Fibroblast of the aortic adventitia (primary cell): ENCODE data around the gene TMCO6. TPM values are rescaled to one million over a fixed set of nuclear protein-coding genes. Genes with fewer than 3 reads are reported as not detected.

Experiments used
- DNase-seq: peaks from one replicate; pipeline ENCODE4 v3.0.0-alpha.2; 2010; ENCODE audit warnings: low read depth
- H3K4me3 ChIP-seq: 2 replicates; pipeline ENCODE4 v1.5.1; 2011; ENCODE audit warnings: low read depth, mild to moderate bottlenecking, control low read depth, low read length, moderate library complexity
- CTCF ChIP-seq: IDR thresholded peaks from 2 replicates; pipeline ENCODE4 v1.5.1; 2011; ENCODE audit warnings: mild to moderate bottlenecking, low read length, control low read depth, inconsistent platforms; ENCODE audit not compliant: insufficient read depth
- total RNA-seq: library from RNA; depleted of rRNA; stranded (reverse); fragments of >200 nt; gene quantifications from 2 replicates; pipeline ENCODE4 v1.2.3, GENCODE V29; 2012; ENCODE audit warnings: low replicate concordance

TMCO6 gene
- total RNA-seq, 1 donor = 21.1 TPM

GRCh38 chr5:140631036-140631417 is 8.2 kb upstream of the TMCO6 start:
- TF ChIP-seq CTCF = no peak
- no peak overlapping the region for H3K4me3 ChIP-seq
- no peak for DNase-seq

DNA sequence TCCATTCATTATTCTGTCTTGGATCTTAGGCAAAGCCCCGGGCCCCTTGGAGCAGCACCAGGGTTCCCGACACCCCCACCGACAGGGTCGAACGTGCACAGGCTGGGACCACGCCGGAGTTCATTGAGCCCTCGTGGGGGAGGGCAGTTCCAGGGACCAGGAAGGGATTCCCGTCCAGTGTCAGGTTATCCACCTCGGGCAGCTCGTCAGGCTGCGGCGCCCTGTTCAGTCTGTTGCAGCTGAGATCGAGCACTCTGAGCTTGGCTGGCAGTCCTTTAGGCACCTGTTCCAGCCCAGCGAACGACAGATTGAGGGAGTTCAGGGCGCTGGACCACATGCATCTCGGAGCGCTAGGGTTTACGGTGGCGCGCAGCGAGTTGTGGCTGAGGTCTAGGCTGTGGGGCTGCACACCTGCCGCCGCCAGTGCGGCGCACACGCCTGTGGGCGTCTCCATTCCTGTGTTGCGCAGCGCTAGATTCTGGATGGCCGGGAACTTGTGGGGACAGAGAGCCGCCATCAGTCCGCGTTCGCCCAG is 7.4 kb upstream of the TMCO6 start:
- TF ChIP-seq CTCF = no peak
- DNase-seq = no peak
- H3K4me3 ChIP-seq = peak overlapping the region; percentile 56

DNA sequence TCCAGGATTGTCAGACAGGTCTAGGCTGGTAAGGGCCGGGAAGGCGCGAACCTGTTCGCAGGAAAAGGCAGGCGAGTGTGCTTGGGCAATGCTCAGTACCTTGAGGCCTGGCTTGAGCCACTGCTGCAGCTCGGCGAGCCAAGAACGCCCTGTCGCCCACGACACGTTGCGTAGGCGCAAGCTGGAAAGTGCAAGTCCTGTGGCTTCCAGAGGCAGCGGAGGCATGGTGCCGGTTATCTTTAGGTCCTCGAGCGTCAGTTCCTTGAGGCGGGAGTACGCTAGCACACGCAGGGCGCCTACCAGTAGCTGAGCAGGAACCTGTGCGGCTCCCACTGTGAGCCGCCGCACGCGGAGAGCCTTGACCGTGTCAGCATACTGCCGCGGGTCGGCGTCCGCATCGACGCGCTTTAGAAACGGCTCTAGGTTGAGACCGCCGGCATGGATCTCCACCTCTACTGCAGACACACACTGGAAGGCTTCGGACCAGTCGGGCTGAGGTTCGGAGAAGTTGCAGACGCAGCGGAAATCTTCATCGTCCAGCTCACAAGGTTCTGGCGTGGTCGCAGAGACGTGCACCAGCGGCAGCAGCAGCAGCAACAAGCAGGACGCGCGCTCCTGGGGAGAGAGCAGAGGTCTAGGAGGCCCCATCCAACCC is 6.8 kb upstream of the TMCO6 start:
- DNase-seq = peak; percentile 71
- TF ChIP-seq CTCF = no peak
- H3K4me3 ChIP-seq = peak overlapping the region; percentile 56

- TF ChIP-seq CTCF = no peak
- H3K4me3 ChIP-seq = peak within 1 kb of the TSS; percentile 56
- peak; percentile 38 for DNase-seq
Observed at GRCh38 chr5:140633021-140633471, 6.2 kb upstream of the TMCO6 start, which contains the start of gene CD14. TSS of gene CD14 (minus strand) at chr5:140633175. CDS start at chr5:140633071, 104 bp downstream.

DNA sequence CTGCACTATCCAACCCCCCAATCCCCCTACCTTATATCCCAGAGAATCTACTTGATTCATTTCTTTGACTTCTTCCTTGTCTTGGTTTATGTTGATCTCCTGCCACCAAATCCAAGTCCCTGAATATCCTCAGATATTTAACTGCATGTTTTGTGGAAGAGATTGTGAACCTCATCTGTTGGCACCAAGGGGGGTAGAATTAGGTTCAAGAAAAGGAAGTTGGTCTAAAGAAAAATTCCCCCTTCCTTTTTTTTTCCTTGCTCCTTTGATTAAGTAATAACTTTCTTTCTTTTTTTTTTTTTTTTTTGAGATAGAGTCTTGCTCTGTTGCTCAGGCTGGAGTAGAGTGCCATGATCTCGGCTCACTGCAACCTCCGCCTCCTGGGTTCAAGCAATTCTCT is 5.8 kb upstream of the TMCO6 start:
- DNase-seq = no peak
- H3K4me3 ChIP-seq = no peak overlapping the region
- no peak for TF ChIP-seq CTCF

DNA sequence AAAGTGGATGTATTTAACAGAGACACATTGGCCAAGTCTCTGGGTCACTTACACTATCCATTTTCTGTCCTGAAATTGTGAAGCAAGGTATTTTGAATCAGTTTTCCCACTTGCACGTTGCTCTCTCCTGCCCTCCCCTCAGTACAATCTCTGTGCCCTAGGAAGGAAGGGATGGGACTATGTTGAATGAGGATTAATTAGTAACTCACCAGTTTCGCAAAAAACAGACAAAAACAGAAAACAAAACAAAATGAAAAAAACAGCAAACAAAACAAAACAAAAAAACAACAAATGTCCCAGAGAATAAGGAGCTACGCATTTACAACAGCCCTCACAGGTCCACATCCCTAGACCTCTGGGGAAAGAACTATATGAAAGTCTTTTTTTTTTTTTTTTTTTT is 5.1 kb upstream of the TMCO6 start:
- DNase-seq = no peak
- H3K4me3 ChIP-seq = no peak overlapping the region
- TF ChIP-seq CTCF = no peak
